ENCODE data around the gene ZRANB1. TPM values are rescaled to one million over a fixed set of nuclear protein-coding genes. Genes with fewer than 3 reads are reported as not detected.

The ZRANB1 gene
- total and polyA plus RNA-seq, 2 experiments from 2014 or later: 7.9 to 30.0 TPM

DNA sequence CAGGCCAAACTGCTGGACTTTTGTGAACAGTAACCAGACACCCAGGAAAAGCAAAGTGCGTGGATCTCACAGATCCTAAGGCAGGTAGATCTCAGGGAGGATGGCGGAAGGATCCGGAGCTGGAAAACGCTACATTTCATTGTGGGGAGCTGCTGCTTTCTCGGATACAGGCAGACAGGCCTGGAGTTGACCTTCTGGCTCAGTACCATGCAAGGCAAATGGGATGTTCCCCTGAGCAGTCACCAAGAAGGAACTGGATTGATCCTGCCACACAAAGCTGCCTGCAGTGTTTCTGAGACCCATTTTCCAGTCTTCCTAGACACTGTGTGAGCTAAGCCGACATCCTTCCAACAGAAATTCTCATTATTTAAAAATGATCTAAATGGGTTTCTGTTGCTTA is 65.5 kb downstream of the ZRANB1 start:
- H3K9me3 ChIP-seq (ENCODE audit: low read depth): no peaks in the 10 kb centered on the region
- peaks cover 26% of the 10 kb centered on the region for H4K20me1 ChIP-seq (ENCODE audit: insufficient read depth, poor library complexity, severe bottlenecking)
- no peak for DNase-seq (ENCODE audit: low spot score)

DNA sequence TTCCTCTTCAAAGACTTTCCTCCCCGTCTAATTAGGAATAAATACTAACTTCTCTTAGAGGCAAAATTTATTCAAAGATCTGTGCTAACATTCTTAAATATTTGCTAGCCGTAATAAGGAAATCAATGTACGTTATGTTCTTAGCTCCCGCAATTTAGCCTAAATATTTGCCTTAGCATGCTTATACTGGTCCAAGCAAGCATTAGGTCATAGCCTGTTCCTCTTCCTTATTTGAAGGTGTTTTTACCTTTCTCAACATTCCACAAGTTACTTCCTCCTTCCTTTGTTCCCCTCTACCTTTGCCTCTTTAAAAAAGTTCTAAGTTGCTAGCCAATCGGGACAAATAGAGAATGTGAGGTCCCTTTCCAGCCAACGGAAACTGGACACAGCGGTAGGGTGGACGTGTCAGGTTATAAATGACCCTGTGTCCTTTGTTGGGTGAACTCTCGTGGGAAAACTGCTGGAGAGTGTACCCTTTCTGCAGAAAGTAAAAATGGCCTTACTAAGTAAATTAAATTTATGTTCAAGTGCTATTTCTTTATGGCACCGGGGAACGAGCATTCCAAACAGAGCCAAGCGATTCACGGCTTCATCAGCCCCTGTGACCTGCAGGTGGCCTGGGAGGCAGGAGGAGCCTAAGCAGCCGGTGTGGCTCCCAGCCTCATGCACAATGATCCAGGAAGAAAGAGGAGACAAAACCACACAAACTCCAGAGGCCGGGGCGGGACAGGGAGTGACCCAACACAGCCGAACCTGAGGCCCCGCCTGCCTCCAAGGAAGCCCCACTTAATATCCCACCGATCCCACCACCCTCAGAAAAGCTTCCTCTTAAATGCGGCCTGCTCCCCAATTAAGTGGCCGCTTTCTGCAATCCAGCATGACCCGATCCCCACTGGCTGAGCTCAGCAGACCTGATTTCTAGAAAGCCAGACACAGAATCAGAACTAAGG is 67.0 kb downstream of the ZRANB1 start:
- H4K20me1 ChIP-seq (ENCODE audit: insufficient read depth, poor library complexity, severe bottlenecking): peaks cover 28% of the 10 kb centered on the region

More for the DNA sequence above, 65.5 kb downstream of the ZRANB1 start:
- H3K27ac ChIP-seq: peak overlapping the region; percentile 88
- H3K4me1 ChIP-seq (ENCODE audit: insufficient read depth): no peaks in the 10 kb centered on the region
- TF ChIP-seq, protein P1, sequence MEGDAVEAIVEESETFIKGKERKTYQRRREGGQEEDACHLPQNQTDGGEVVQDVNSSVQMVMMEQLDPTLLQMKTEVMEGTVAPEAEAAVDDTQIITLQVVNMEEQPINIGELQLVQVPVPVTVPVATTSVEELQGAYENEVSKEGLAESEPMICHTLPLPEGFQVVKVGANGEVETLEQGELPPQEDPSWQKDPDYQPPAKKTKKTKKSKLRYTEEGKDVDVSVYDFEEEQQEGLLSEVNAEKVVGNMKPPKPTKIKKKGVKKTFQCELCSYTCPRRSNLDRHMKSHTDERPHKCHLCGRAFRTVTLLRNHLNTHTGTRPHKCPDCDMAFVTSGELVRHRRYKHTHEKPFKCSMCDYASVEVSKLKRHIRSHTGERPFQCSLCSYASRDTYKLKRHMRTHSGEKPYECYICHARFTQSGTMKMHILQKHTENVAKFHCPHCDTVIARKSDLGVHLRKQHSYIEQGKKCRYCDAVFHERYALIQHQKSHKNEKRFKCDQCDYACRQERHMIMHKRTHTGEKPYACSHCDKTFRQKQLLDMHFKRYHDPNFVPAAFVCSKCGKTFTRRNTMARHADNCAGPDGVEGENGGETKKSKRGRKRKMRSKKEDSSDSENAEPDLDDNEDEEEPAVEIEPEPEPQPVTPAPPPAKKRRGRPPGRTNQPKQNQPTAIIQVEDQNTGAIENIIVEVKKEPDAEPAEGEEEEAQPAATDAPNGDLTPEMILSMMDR (IDR thresholded peaks at IDR 0.05; ENCODE audit: poor library complexity): no peak
- TF ChIP-seq EZH2 (IDR thresholded peaks at IDR 0.05; ENCODE audit: borderline replicate concordance) (no peak), EZH2phosphoT487 (IDR thresholded peaks at IDR 0.05; ENCODE audit: low read depth, severe bottlenecking, unreplicated experiment) (no peak)
- 74% methylated on average over 6 of the region's 6 CpGs for WGBS (ENCODE audit: low lambda C conversion rate, missing lambda C conversion rate)
- H3K79me2 ChIP-seq: peaks cover 94% of the 10 kb centered on the region
- H3K4me3 ChIP-seq: no peak overlapping the region
- no peak overlapping the region for H2AFZ ChIP-seq
- no peaks in the 10 kb centered on the region for H3K27me3 ChIP-seq
- no peaks in the 10 kb centered on the region for H3K36me3 ChIP-seq (replicated peaks; ENCODE audit: insufficient read depth, low read depth)
- H3K4me2 ChIP-seq: no peak overlapping the region
- H3K9me2 ChIP-seq (replicated peaks; ENCODE audit: insufficient read depth): no peaks in the 10 kb centered on the region

DNA sequence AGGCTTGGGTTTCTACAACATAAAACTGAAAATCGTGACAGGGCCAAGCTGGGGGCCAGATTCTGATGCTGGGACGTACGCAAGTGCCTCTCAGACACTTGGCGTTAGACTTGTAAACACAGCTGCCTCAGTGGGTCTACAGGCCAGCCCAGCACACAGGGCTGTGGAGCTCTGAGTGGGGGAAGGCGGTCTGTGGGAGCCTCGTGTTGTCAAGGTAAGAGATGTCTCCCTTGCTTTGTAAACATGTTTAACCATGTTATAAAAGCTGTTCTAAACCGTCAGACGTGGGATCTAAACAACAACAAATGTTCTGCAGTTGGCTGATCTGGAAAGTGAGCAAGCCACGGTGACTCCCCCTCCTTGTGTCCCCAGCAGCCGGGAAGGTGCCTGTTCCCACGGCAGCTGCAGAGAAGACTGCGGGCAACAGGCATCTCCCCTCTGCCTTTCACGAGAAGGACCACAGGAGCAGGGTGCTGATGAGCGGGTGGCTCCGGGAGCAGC is 67.8 kb downstream of the ZRANB1 start:
- H2AFZ ChIP-seq: no peak overlapping the region
- no peak overlapping the region for H3K4me3 ChIP-seq
- WGBS (ENCODE audit: low lambda C conversion rate, missing lambda C conversion rate): 78% methylated on average over 15 of the region's 15 CpGs
- H3K79me2 ChIP-seq: peaks cover 97% of the 10 kb centered on the region
- TF ChIP-seq, protein P1 (IDR thresholded peaks at IDR 0.05; ENCODE audit: poor library complexity): no peak
- TF ChIP-seq EZH2phosphoT487 (IDR thresholded peaks at IDR 0.05; ENCODE audit: low read depth, severe bottlenecking, unreplicated experiment): no peak
- TF ChIP-seq EZH2 (IDR thresholded peaks at IDR 0.05; ENCODE audit: borderline replicate concordance): no peak
- DNase-seq (ENCODE audit: low spot score): no peak
- H3K36me3 ChIP-seq (replicated peaks; ENCODE audit: insufficient read depth, low read depth): no peaks in the 10 kb centered on the region
- no peaks in the 10 kb centered on the region for H3K4me1 ChIP-seq (ENCODE audit: insufficient read depth)
- no peaks in the 10 kb centered on the region for H3K9me2 ChIP-seq (replicated peaks; ENCODE audit: insufficient read depth)
- no peaks in the 10 kb centered on the region for H3K9me3 ChIP-seq (ENCODE audit: low read depth)
- no peak overlapping the region for H3K4me2 ChIP-seq
- H4K20me1 ChIP-seq (ENCODE audit: insufficient read depth, poor library complexity, severe bottlenecking): peaks cover 30% of the 10 kb centered on the region
- peak overlapping the region; percentile 88 for H3K27ac ChIP-seq
- no peaks in the 10 kb centered on the region for H3K27me3 ChIP-seq

More for the DNA sequence above, 67.0 kb downstream of the ZRANB1 start:
- Histone ChIP-seq H3K4me1 (ENCODE audit: insufficient read depth) (no peaks in the 10 kb centered on the region), H3K4me2 (no peak overlapping the region), H3K79me2 (peaks cover 97% of the 10 kb centered on the region), H3K27ac (peak overlapping the region; percentile 88), H3K27me3 (no peaks in the 10 kb centered on the region), H2AFZ (no peak overlapping the region), H3K4me3 (no peak overlapping the region), H3K9me3 (ENCODE audit: low read depth) (no peaks in the 10 kb centered on the region), H3K9me2 (replicated peaks; ENCODE audit: insufficient read depth) (no peaks in the 10 kb centered on the region), H3K36me3 (replicated peaks; ENCODE audit: insufficient read depth, low read depth) (no peaks in the 10 kb centered on the region)
- DNase-seq (ENCODE audit: low spot score): no peak
- 84% methylated on average over 22 of the region's 22 CpGs for WGBS (ENCODE audit: low lambda C conversion rate, missing lambda C conversion rate)
- TF ChIP-seq, protein P1 (IDR thresholded peaks at IDR 0.05; ENCODE audit: poor library complexity): no peak
- TF ChIP-seq EZH2phosphoT487 (IDR thresholded peaks at IDR 0.05; ENCODE audit: low read depth, severe bottlenecking, unreplicated experiment) (no peak), EZH2 (IDR thresholded peaks at IDR 0.05; ENCODE audit: borderline replicate concordance) (no peak)
